CD4-positive, alpha-beta memory T cell (primary cell): ENCODE data around the gene C17orf78. TPM values are rescaled to one million over a fixed set of nuclear protein-coding genes. Genes with fewer than 3 reads are reported as not detected.

Source experiments
- CTCF ChIA-PET: fragments of 350-600 bp; sonication (Branson Sonifier 250); formaldehyde crosslinking; loops from one replicate; lab custom pipeline; 2021; ENCODE audit warnings: inconsistent platforms; ENCODE audit not compliant: partially characterized antibody; lab: Charles Lee
- POLR2A ChIA-PET: fragments of 350-600 bp; sonication (Branson Sonifier 250); formaldehyde crosslinking; loops from one replicate; lab custom pipeline; 2021; ENCODE audit not compliant: partially characterized antibody; lab: Charles Lee
- DNase-seq, 5 donors: peaks; one replicate each; pipeline versions ENCODE4 v3.0.0 to v3.0.0-alpha.2; 2020 to 2022; ENCODE audit warnings: mixed read lengths in 1 of 5
- H3K27ac ChIP-seq: one replicate; pipeline ENCODE4 v1.7.0; 2013; ENCODE audit warnings: low read depth, low read length
- H3K27me3 ChIP-seq: 2 replicates; pipeline ENCODE4 v1.7.0; 2013; ENCODE audit warnings: mild to moderate bottlenecking, low read length, moderate library complexity; ENCODE audit not compliant: insufficient read depth
- H3K36me3 ChIP-seq: 2 replicates; pipeline ENCODE4 v1.7.0; 2013; ENCODE audit warnings: mild to moderate bottlenecking, low read length, moderate library complexity; ENCODE audit not compliant: insufficient read depth
- H3K4me1 ChIP-seq: 2 replicates; pipeline ENCODE4 v1.7.0; 2013; ENCODE audit warnings: mild to moderate bottlenecking, low read length, moderate library complexity; ENCODE audit not compliant: insufficient read depth
- H3K4me3 ChIP-seq, 2 donors: one replicate each; pipeline ENCODE4 v1.7.0; 2013; ENCODE audit warnings: low read length in 2 of 2, mild to moderate bottlenecking in 1 of 2
- H3K9me3 ChIP-seq, 2 donors: one replicate each; pipeline ENCODE4 v1.7.0; 2013; ENCODE audit warnings: low read length in 2 of 2, control low read depth in 1 of 2; ENCODE audit not compliant: control insufficient read depth in 1 of 2
- H3K27ac Mint-ChIP-seq, 7 donors: one replicate each; pipeline ENCODE4 v1.8.0; 2020 to 2021; ENCODE audit warnings: mixed read lengths in 7 of 7, mild to moderate bottlenecking in 6 of 7, inconsistent platforms in 3 of 7, moderate library complexity in 3 of 7
- H3K27me3 Mint-ChIP-seq, 2 donors: one replicate each; pipeline ENCODE4 v1.8.0; 2020 to 2021; ENCODE audit warnings: mixed read lengths in 2 of 2
- H3K36me3 Mint-ChIP-seq, 2 donors: one replicate each; pipeline ENCODE4 v1.8.0; 2020 to 2021; ENCODE audit warnings: mixed read lengths in 2 of 2, inconsistent platforms in 1 of 2, mild to moderate bottlenecking in 1 of 2
- H3K4me1 Mint-ChIP-seq, 4 donors: one replicate each; pipeline ENCODE4 v1.8.0; 2020 to 2021; ENCODE audit warnings: mixed read lengths in 4 of 4, mild to moderate bottlenecking in 1 of 4
- H3K4me3 Mint-ChIP-seq, 8 donors: one replicate each; pipeline ENCODE4 v1.8.0; 2020 to 2021; ENCODE audit warnings: mixed read lengths in 8 of 8, mild to moderate bottlenecking in 7 of 8, moderate library complexity in 6 of 8, inconsistent platforms in 3 of 8
- H3K9me3 Mint-ChIP-seq, 8 donors: one replicate each; pipeline ENCODE4 v1.8.0; 2020 to 2021; ENCODE audit warnings: mixed read lengths in 8 of 8, mild to moderate bottlenecking in 5 of 8, inconsistent platforms in 3 of 8, moderate library complexity in 1 of 8
- intact Hi-C: fragments of 100-400 bp; cut with micrococcal nuclease; formaldehyde crosslinking; loops from one replicate; pipeline ENCODE4 v1.15.1; 2023
- polyA plus RNA-seq, 2 donors: library from polyadenylated mRNA; unstranded; fragments of 300-500 nt; fragmentation: Illumina TruSeq; gene quantifications; one replicate each; pipeline ENCODE4 v1.2.3, GENCODE V29; 2021
- total RNA-seq, 2 experiments: library from RNA; stranded (reverse); gene quantifications; one replicate each; pipeline ENCODE4 v1.2.3, GENCODE V29; 2021

Gene C17orf78
- total and polyA plus RNA-seq, 4 experiments from 2014 or later, result not detected

- no peak overlapping the region for H3K27ac ChIP-seq
- Mint-ChIP-seq H3K9me3 (no peaks in the 10 kb centered on the region), H3K4me1 (peaks cover under 1 to 3% (median 2%) of the 10 kb centered on the region in 4 donors), H3K36me3 (no peaks in the 10 kb centered on the region), H3K27me3 (no peaks in the 10 kb centered on the region), H3K4me3 (no peak overlapping the region), H3K27ac (no peak overlapping the region)
- POLR2A ChIA-PET, result no interaction called here
- DNase-seq, result no peak
- H3K27me3 ChIP-seq, result no peaks in the 10 kb centered on the region
- no peak overlapping the region for H3K4me3 ChIP-seq
- H3K9me3 ChIP-seq, result no peaks in the 10 kb centered on the region
- H3K36me3 ChIP-seq, result no peaks in the 10 kb centered on the region
- H3K4me1 ChIP-seq, result no peaks in the 10 kb centered on the region
- intact Hi-C loops, result no loop called here
- CTCF ChIA-PET, result interaction anchor here (1.4 kb wide), 1 partner anchor 13 kb away, joined by 6 read pairs; no protein-coding TSS in a partner anchor
Measured at GRCh38 chr17:37386462-37386861, 10.7 kb downstream of the C17orf78 start.

- H3K36me3 ChIP-seq, result no peaks in the 10 kb centered on the region
- Mint-ChIP-seq H3K27ac (no peak overlapping the region), H3K36me3 (no peaks in the 10 kb centered on the region), H3K4me1 (peaks cover 10 to 14% (median 13%) of the 10 kb centered on the region in 4 donors), H3K4me3 (no peak overlapping the region), H3K9me3 (no peaks in the 10 kb centered on the region), H3K27me3 (no peaks in the 10 kb centered on the region)
- no peak for DNase-seq
- H3K27me3 ChIP-seq, result no peaks in the 10 kb centered on the region
- peaks cover 11% of the 10 kb centered on the region for H3K4me1 ChIP-seq
- ChIA-PET CTCF (interaction anchor here (0.6 to 1.7 kb wide), 2 partner anchors 15 to 936 kb away, joined by 4 to 7 read pairs; no protein-coding TSS in a partner anchor), POLR2A (no interaction called here)
- H3K9me3 ChIP-seq, result no peaks in the 10 kb centered on the region
- H3K4me3 ChIP-seq, result no peak overlapping the region
- H3K27ac ChIP-seq, result no peak overlapping the region
- intact Hi-C loops, result no loop called here
Measured at GRCh38 chr17:37388266-37388665, 12.5 kb downstream of the C17orf78 start.

- Histone ChIP-seq H3K27ac (no peak overlapping the region), H3K27me3 (no peaks in the 10 kb centered on the region), H3K4me1 (peaks cover 11% of the 10 kb centered on the region), H3K4me3 (no peak overlapping the region), H3K9me3 (no peaks in the 10 kb centered on the region), H3K36me3 (no peaks in the 10 kb centered on the region)
- H3K27me3 Mint-ChIP-seq, result no peaks in the 10 kb centered on the region
- ChIA-PET CTCF (interaction anchor here (1.7 kb wide), 1 partner anchor 16 kb away, joined by 7 read pairs; no protein-coding TSS in a partner anchor), POLR2A (no interaction called here)
- no peak overlapping the region for H3K4me3 Mint-ChIP-seq
- H3K9me3 Mint-ChIP-seq, result no peaks in the 10 kb centered on the region
- intact Hi-C loops, result no loop called here
- H3K27ac Mint-ChIP-seq, result no peak overlapping the region
- H3K4me1 Mint-ChIP-seq, result peaks cover 12 to 14% (median 13%) of the 10 kb centered on the region in 4 donors
- no peaks in the 10 kb centered on the region for H3K36me3 Mint-ChIP-seq
- no peak for DNase-seq
Measured at GRCh38 chr17:37389160-37389559, 13.4 kb downstream of the C17orf78 start.

GRCh38 chr17:37391146-37391545 is 15.4 kb downstream of the C17orf78 start:
- Histone ChIP-seq H3K27me3 (no peaks in the 10 kb centered on the region), H3K9me3 (no peaks in the 10 kb centered on the region), H3K27ac (no peak overlapping the region), H3K4me3 (no peak overlapping the region), H3K36me3 (no peaks in the 10 kb centered on the region), H3K4me1 (peaks cover 11% of the 10 kb centered on the region)
- Mint-ChIP-seq H3K9me3 (no peaks in the 10 kb centered on the region), H3K4me3 (no peak overlapping the region), H3K36me3 (no peaks in the 10 kb centered on the region), H3K27me3 (no peaks in the 10 kb centered on the region), H3K4me1 (peaks cover 12 to 14% (median 13%) of the 10 kb centered on the region in 4 donors), H3K27ac (no peak overlapping the region)
- intact Hi-C loops, result no loop called here
- CTCF ChIA-PET, result interaction anchor here (0.9 kb wide), 2 partner anchors 17 to 18 kb away, joined by 3 read pairs; no protein-coding TSS in a partner anchor
- POLR2A ChIA-PET, result no interaction called here
- no peak for DNase-seq

GRCh38 chr17:37392024-37392590 is 16.3 kb downstream of the C17orf78 start:
- peaks cover 12 to 14% (median 13%) of the 10 kb centered on the region in 4 donors for H3K4me1 Mint-ChIP-seq
- peak overlapping the region in 4 of 7 donors; percentile 28 to 52 (median 46) for H3K27ac Mint-ChIP-seq
- ChIA-PET CTCF (interaction anchor here (0.9 to 1.7 kb wide), 2 partner anchors 19 kb away, joined by 3 to 4 read pairs; no protein-coding TSS in a partner anchor), POLR2A (no interaction called here)
- H3K27me3 Mint-ChIP-seq, result no peaks in the 10 kb centered on the region
- Histone ChIP-seq H3K36me3 (no peaks in the 10 kb centered on the region), H3K4me1 (peaks cover 11% of the 10 kb centered on the region), H3K27me3 (no peaks in the 10 kb centered on the region), H3K27ac (no peak overlapping the region), H3K9me3 (no peaks in the 10 kb centered on the region), H3K4me3 (no peak overlapping the region)
- intact Hi-C loops, result no loop called here
- DNase-seq, result no peak
- peak overlapping the region in 3 of 8 donors; percentile 3 to 55 (median 41) for H3K4me3 Mint-ChIP-seq
- no peaks in the 10 kb centered on the region for H3K36me3 Mint-ChIP-seq
- H3K9me3 Mint-ChIP-seq, result no peaks in the 10 kb centered on the region

- H3K4me3 Mint-ChIP-seq, result no peak overlapping the region
Measured at GRCh38 chr17:37393352-37393751, 17.6 kb downstream of the C17orf78 start.

GRCh38 chr17:37399265-37399803 is 23.5 kb downstream of the C17orf78 start:
- Mint-ChIP-seq H3K4me3 (no peak overlapping the region), H3K4me1 (peaks cover 6 to 18% (median 9%) of the 10 kb centered on the region in 4 donors), H3K36me3 (no peaks in the 10 kb centered on the region), H3K27me3 (no peaks in the 10 kb centered on the region), H3K9me3 (no peaks in the 10 kb centered on the region), H3K27ac (no peak overlapping the region)
- no peak for DNase-seq
- no peak overlapping the region for H3K4me3 ChIP-seq
- POLR2A ChIA-PET, result no interaction called here
- no peaks in the 10 kb centered on the region for H3K36me3 ChIP-seq
- intact Hi-C loops, result no loop called here
- CTCF ChIA-PET, result no interaction called here
- H3K27ac ChIP-seq, result no peak overlapping the region
- H3K9me3 ChIP-seq, result no peaks in the 10 kb centered on the region
- H3K4me1 ChIP-seq, result no peaks in the 10 kb centered on the region
- H3K27me3 ChIP-seq, result no peaks in the 10 kb centered on the region

More at GRCh38 chr17:37393352-37393751, 17.6 kb downstream of the C17orf78 start:
- Histone ChIP-seq H3K36me3 (no peaks in the 10 kb centered on the region), H3K4me3 (no peak overlapping the region), H3K9me3 (no peaks in the 10 kb centered on the region), H3K27ac (no peak overlapping the region), H3K27me3 (no peaks in the 10 kb centered on the region), H3K4me1 (peaks cover 11% of the 10 kb centered on the region)
- no peaks in the 10 kb centered on the region for H3K36me3 Mint-ChIP-seq
- H3K4me1 Mint-ChIP-seq, result peaks cover 13 to 18% (median 15%) of the 10 kb centered on the region in 4 donors
- no peaks in the 10 kb centered on the region for H3K9me3 Mint-ChIP-seq
- peak overlapping the region in 2 of 7 donors; percentile 11 to 36 for H3K27ac Mint-ChIP-seq
- no peaks in the 10 kb centered on the region for H3K27me3 Mint-ChIP-seq
- ChIA-PET POLR2A (no interaction called here), CTCF (interaction anchor here (1.7 kb wide), 1 partner anchor 20 kb away, joined by 4 read pairs; no protein-coding TSS in a partner anchor)
- DNase-seq, result no peak
- intact Hi-C loops, result no loop called here
